HepG2 (cell line): ENCODE results near the gene TIA1. TPM values are rescaled to one million over a fixed set of nuclear protein-coding genes. Genes with fewer than 3 reads are reported as not detected.

Experiments
- CCAR2 ChIP-seq: fragments of 200-400 bp; formaldehyde crosslinking; optimal IDR thresholded peaks from 2 replicates; pipeline ENCODE3; 2018; ENCODE audit warnings: low read depth, mild to moderate bottlenecking, low read length, moderate library complexity
- FOXM1 ChIP-seq: sonication (generic); formaldehyde crosslinking; IDR thresholded peaks from 2 replicates; pipeline ENCODE4 v1.5.0; 2020; ENCODE audit warnings: missing genetic modification reagents
- GMEB2 ChIP-seq: IDR thresholded peaks from 2 replicates; pipeline ENCODE4 v1.6.1; 2016; ENCODE audit warnings: missing biosample characterization, missing genetic modification reagents, low read depth
- HNF4A ChIP-seq: sonication (generic); formaldehyde crosslinking; IDR thresholded peaks from 2 replicates; pipeline ENCODE4 v1.4.0; 2020; ENCODE audit warnings: missing genetic modification reagents
- JUNB ChIP-seq: sonication (generic); formaldehyde crosslinking; IDR thresholded peaks from 2 replicates; pipeline ENCODE4 v1.8.0; 2022; ENCODE audit warnings: missing genetic modification reagents, mild to moderate bottlenecking, borderline replicate concordance
- NFRKB ChIP-seq: fragments of 450-650 bp; IDR thresholded peaks from 2 replicates; pipeline ENCODE4 v1.6.1; 2017
- PCBP1 ChIP-seq: fragments of 200-400 bp; formaldehyde crosslinking; IDR thresholded peaks from 2 replicates; pipeline ENCODE4 v1.6.1; 2017; ENCODE audit warnings: mild to moderate bottlenecking, low read depth, low read length, borderline replicate concordance
- PHF20 ChIP-seq: sonication (generic); formaldehyde crosslinking; IDR thresholded peaks from 2 replicates; pipeline ENCODE4 v1.5.0; 2020; ENCODE audit warnings: mild to moderate bottlenecking, missing genetic modification reagents
- REXO4 ChIP-seq: sonication (generic); formaldehyde crosslinking; IDR thresholded peaks from 2 replicates; pipeline ENCODE4 v1.8.0; 2022; ENCODE audit warnings: missing genetic modification reagents, mild to moderate bottlenecking, borderline replicate concordance
- RFX5 ChIP-seq: IDR thresholded peaks from 2 replicates; pipeline ENCODE4 v1.6.1; 2011; ENCODE audit warnings: low read depth, low read length, improper control_type of control experiment
- SAFB2 ChIP-seq: sonication (generic); formaldehyde crosslinking; IDR thresholded peaks from 2 replicates; pipeline ENCODE4 v1.5.1; 2020; ENCODE audit warnings: missing genetic modification reagents, low read depth, mild to moderate bottlenecking, borderline replicate concordance
- SALL2 ChIP-seq: sonication (generic); formaldehyde crosslinking; IDR thresholded peaks from 2 replicates; pipeline ENCODE4 v1.8.1; 2023; ENCODE audit warnings: mild to moderate bottlenecking, missing genetic modification reagents, inconsistent platforms
- SOX5 ChIP-seq: IDR thresholded peaks from 2 replicates; pipeline ENCODE4 v1.6.1; 2016; ENCODE audit warnings: borderline replicate concordance
- TARDBP ChIP-seq: sonication (generic); formaldehyde crosslinking; IDR thresholded peaks from 2 replicates; pipeline ENCODE4 v1.8.0; 2022; ENCODE audit warnings: mild to moderate bottlenecking, missing genetic modification reagents
- THAP8 ChIP-seq: sonication (generic); formaldehyde crosslinking; IDR thresholded peaks from 2 replicates; pipeline ENCODE4 v1.5.1; 2020; ENCODE audit warnings: missing genetic modification reagents, mild to moderate bottlenecking, borderline replicate concordance
- ZBTB25 ChIP-seq: IDR thresholded peaks from 2 replicates; pipeline ENCODE4 v1.6.1; 2018; ENCODE audit warnings: missing genetic modification reagents
- ZFP37 ChIP-seq: sonication (generic); formaldehyde crosslinking; IDR thresholded peaks from 2 replicates; pipeline ENCODE4 v1.4.0; 2020; ENCODE audit warnings: missing genetic modification reagents, borderline replicate concordance
- ZFP82 ChIP-seq: sonication (generic); formaldehyde crosslinking; IDR thresholded peaks from 2 replicates; pipeline ENCODE4 v1.5.1; 2020; ENCODE audit warnings: mild to moderate bottlenecking, missing genetic modification reagents, borderline replicate concordance
- ZNF260 ChIP-seq: sonication (generic); formaldehyde crosslinking; IDR thresholded peaks from 2 replicates; pipeline ENCODE4 v1.4.0; 2020; ENCODE audit warnings: missing genetic modification reagents, low read depth, mild to moderate bottlenecking, borderline replicate concordance
- ZNF550 ChIP-seq: sonication (generic); formaldehyde crosslinking; IDR thresholded peaks from 2 replicates; pipeline ENCODE4 v1.4.0; 2020; ENCODE audit warnings: mild to moderate bottlenecking, missing genetic modification reagents, borderline replicate concordance
- ZNF567 ChIP-seq: sonication (generic); formaldehyde crosslinking; IDR thresholded peaks from 2 replicates; pipeline ENCODE4 v1.8.1; 2023; ENCODE audit warnings: mild to moderate bottlenecking, missing genetic modification reagents, borderline replicate concordance
- ZNF609 ChIP-seq: sonication (generic); formaldehyde crosslinking; IDR thresholded peaks from 2 replicates; pipeline ENCODE4 v1.4.0; 2020; ENCODE audit warnings: mild to moderate bottlenecking, missing genetic modification reagents, borderline replicate concordance
- polyA plus RNA-seq, 8 experiments: library from polyadenylated mRNA; depleted of rRNA in 3 of 8; stranded (reverse) in 7 of 8; unstranded in 1 of 8; fragments of >200 nt; fragmentation: Illumina TruSeq in 4 of 8; extraction: Trizol in 4 of 8; gene quantifications; 2 replicates each; pipeline versions ENCODE4 v1.2.1 to v1.2.3, GENCODE V29; 2011 to 2016; ENCODE audit warnings: low read depth in 4 of 8, missing spikeins in 1 of 8, mixed read lengths in 1 of 8; ENCODE audit not compliant: insufficient read depth in 1 of 8
- total RNA-seq, 5 experiments: library from RNA; depleted of rRNA; stranded (reverse); fragments of >200 nt; fragmentation: Illumina TruSeq; extraction: Trizol; gene quantifications; 2 replicates each; pipeline ENCODE4 v1.2.3, GENCODE V29; 2016; ENCODE audit warnings: low read depth in 1 of 5

TIA1 gene
- total and polyA plus RNA-seq, 2 of the 13 experiments (the other 11 are each of a cell fraction or from before 2014, with no cell fraction given): 209 to 319 TPM

- TF ChIP-seq ZNF260 (CRISPR knock-in tag): no peak
- 0 out of 2 replicates have a peak, but pooled peaks have one; percentile 19 for TF ChIP-seq PCBP1
- peak; percentile 98 for TF ChIP-seq SAFB2 (CRISPR knock-in tag)
- peak; percentile 81 for TF ChIP-seq SALL2 (CRISPR knock-in tag)
- peak; percentile 94 for TF ChIP-seq NFRKB
- no peak for TF ChIP-seq ZNF567 (CRISPR knock-in tag)
- 0 out of 2 replicates have a peak, but pooled peaks have one; percentile 20 for TF ChIP-seq GMEB2 (CRISPR knock-in tag)
- TF ChIP-seq SOX5 (CRISPR knock-in tag): peak; percentile 36; the same call in 1 of the 2 replicates
- no peak for TF ChIP-seq ZNF550
- peak; percentile 72 for TF ChIP-seq ZFP82 (CRISPR knock-in tag)
- TF ChIP-seq HNF4A (CRISPR knock-in tag): peak; percentile 66
- TF ChIP-seq PHF20 (CRISPR knock-in tag): peak; percentile 48; the same call in 1 of the 2 replicates
- no peak for TF ChIP-seq CCAR2
- no peak; the same call in 1 of the 2 replicates for TF ChIP-seq FOXM1 (CRISPR knock-in tag)
- TF ChIP-seq TARDBP: peak; percentile 46; the same call in 1 of the 2 replicates
- no peak for TF ChIP-seq ZFP37 (CRISPR knock-in tag)
- TF ChIP-seq ZBTB25: peak; percentile 91
- TF ChIP-seq THAP8: no peak
- TF ChIP-seq REXO4: no peak
- TF ChIP-seq ZNF609: no peak; the same call in 1 of the 2 replicates
- TF ChIP-seq RFX5: peak; percentile 21
- no peak for TF ChIP-seq JUNB (CRISPR knock-in tag)
These were observed at the start of gene TIA1 (continued) for GRCh38 chr2:70248181-70248847.
